IMR-90 (cell line): ENCODE data around the gene TBC1D24. TPM values are rescaled to one million over a fixed set of nuclear protein-coding genes. Genes with fewer than 3 reads are reported as not detected.

ENCODE experiments used
- ATAC-seq: fragments of 200-7000 bp; cut with Tn5 transposase; 2 replicates; pipeline ENCODE4 v1.9.1; 2020; ENCODE audit warnings: low read depth, mild to moderate bottlenecking, moderate library complexity
- BruUV-seq: library from RNA; stranded (reverse); fragments of 400-500 nt; replicated peaks from 2 replicates; lab custom pipeline; 2021; lab: Mats Ljungman, UMichigan
- CTCF ChIA-PET: fragments of 300-600 bp; formaldehyde crosslinking; extraction: SDS; loops from one replicate; lab custom pipeline; 2021; ENCODE audit warnings: antibody characterized with exemption; lab: Yijun Ruan, JAX
- POLR2A ChIA-PET: fragments of 300-600 bp; sonication (Branson Sonifier 250); formaldehyde crosslinking; loops from one replicate; lab custom pipeline; 2022; ENCODE audit warnings: antibody characterized with exemption; ENCODE audit not compliant: unreplicated experiment; lab: Charles Lee
- DNase-seq: peaks from one replicate; pipeline ENCODE4 v3.0.0; 2013
- H2AFZ ChIP-seq: replicated peaks from 2 replicates; pipeline ENCODE3; 2013; ENCODE audit warnings: low read length, mild to moderate bottlenecking; ENCODE audit not compliant: poor library complexity
- H2AK5ac ChIP-seq: 2 replicates; pipeline ENCODE4 v1.6.1; 2013; ENCODE audit warnings: low read depth, low read length, inconsistent platforms
- H2AK9ac ChIP-seq: replicated peaks from 2 replicates; pipeline ENCODE3; 2013; ENCODE audit warnings: mild to moderate bottlenecking, low read depth, low read length, moderate library complexity; ENCODE audit not compliant: poor library complexity
- H2BK120ac ChIP-seq: 2 replicates; pipeline ENCODE4 v1.6.1; 2013; ENCODE audit warnings: low read depth, low read length, inconsistent platforms
- H2BK15ac ChIP-seq: 3 replicates; pipeline ENCODE4 v1.6.1; 2013; ENCODE audit warnings: low read depth, low read length, inconsistent platforms
- H2BK20ac ChIP-seq: 2 replicates; pipeline ENCODE4 v1.6.1; 2013; ENCODE audit warnings: low read depth, mild to moderate bottlenecking, inconsistent platforms, low read length, moderate library complexity
- H2BK5ac ChIP-seq: 2 replicates; pipeline ENCODE4 v1.6.1; 2013; ENCODE audit warnings: mild to moderate bottlenecking, low read depth, low read length, inconsistent platforms; ENCODE audit not compliant: poor library complexity, severe bottlenecking
- H3K14ac ChIP-seq: replicated peaks from 2 replicates; pipeline ENCODE4 v1.6.1; 2013; ENCODE audit warnings: low read depth, low read length, inconsistent platforms
- H3K18ac ChIP-seq: 2 replicates; pipeline ENCODE4 v1.6.1; 2013; ENCODE audit warnings: low read depth, low read length, control low read depth
- H3K23ac ChIP-seq: 2 replicates; pipeline ENCODE4 v1.6.1; 2013; ENCODE audit warnings: low read depth, low read length, inconsistent platforms
- H3K27ac ChIP-seq: 2 replicates; pipeline ENCODE4 v1.5.1; 2013; ENCODE audit warnings: mild to moderate bottlenecking, control low read depth, low read length; ENCODE audit not compliant: insufficient read depth
- H3K27me3 ChIP-seq: 2 replicates; pipeline ENCODE4 v1.6.1; 2013; ENCODE audit warnings: low read length; ENCODE audit not compliant: control insufficient read depth, insufficient read depth
- H3K36me3 ChIP-seq: 2 replicates; pipeline ENCODE4 v1.6.1; 2013; ENCODE audit warnings: low read length, mixed read lengths; ENCODE audit not compliant: control insufficient read depth, insufficient read depth
- H3K4ac ChIP-seq: 2 replicates; pipeline ENCODE4 v1.6.1; 2013; ENCODE audit warnings: low read depth, low read length, inconsistent platforms
- H3K4me1 ChIP-seq: 2 replicates; pipeline ENCODE4 v1.6.1; 2013; ENCODE audit warnings: low read length, mixed read lengths; ENCODE audit not compliant: control insufficient read depth, insufficient read depth
- H3K4me2 ChIP-seq: 2 replicates; pipeline ENCODE4 v1.6.1; 2013; ENCODE audit warnings: low read depth, mild to moderate bottlenecking, control low read depth, low read length, moderate library complexity
- H3K4me3 ChIP-seq: 2 replicates; pipeline ENCODE4 v1.5.1; 2013; ENCODE audit warnings: low read depth, mild to moderate bottlenecking, control low read depth, low read length, moderate library complexity; ENCODE audit not compliant: insufficient read depth
- H3K56ac ChIP-seq: 2 replicates; pipeline ENCODE4 v1.6.1; 2013; ENCODE audit warnings: low read length, inconsistent platforms; ENCODE audit not compliant: insufficient read depth; ENCODE audit errors: extremely low read depth
- H3K79me1 ChIP-seq, 2 experiments: 2 replicates each; pipeline ENCODE4 v1.6.1; 2013; ENCODE audit warnings: low read length in 2 of 2, inconsistent platforms in 1 of 2, low read depth in 1 of 2
- H3K9ac ChIP-seq: 2 replicates; pipeline ENCODE4 v1.6.1; 2013; ENCODE audit warnings: low read depth, low read length, control low read depth
- H3K9me1 ChIP-seq: 2 replicates; pipeline ENCODE4 v1.6.1; 2013; ENCODE audit warnings: low read length, inconsistent platforms; ENCODE audit not compliant: insufficient read depth
- H3K9me3 ChIP-seq: 2 replicates; pipeline ENCODE4 v1.6.1; 2013; ENCODE audit warnings: low read length; ENCODE audit not compliant: control insufficient read depth, insufficient read depth
- H4K20me1 ChIP-seq: 2 replicates; pipeline ENCODE4 v1.6.1; 2013; ENCODE audit warnings: low read length, inconsistent platforms; ENCODE audit not compliant: insufficient read depth
- H4K5ac ChIP-seq: 2 replicates; pipeline ENCODE4 v1.6.1; 2013; ENCODE audit warnings: mild to moderate bottlenecking, low read depth, low read length, control low read depth
- H4K8ac ChIP-seq, 2 experiments: 2 replicates each; pipeline ENCODE4 v1.6.1; 2013; ENCODE audit warnings: low read depth in 2 of 2, low read length in 2 of 2, control low read depth in 1 of 2, inconsistent platforms in 1 of 2
- H4K91ac ChIP-seq: 2 replicates; pipeline ENCODE4 v1.6.1; 2013; ENCODE audit warnings: low read depth, low read length, inconsistent platforms; ENCODE audit not compliant: insufficient read depth
- BHLHE40 ChIP-seq: fragments of 150-350 bp; IDR thresholded peaks from 2 replicates; pipeline ENCODE4 v1.6.1; 2016; ENCODE audit warnings: mild to moderate bottlenecking, low read depth, low read length
- CHD1 ChIP-seq: IDR thresholded peaks from 2 replicates; pipeline ENCODE4 v1.6.1; 2012; ENCODE audit warnings: low read depth, low read length, improper control_type of control experiment
- FOS ChIP-seq: fragments of 150-350 bp; IDR thresholded peaks from 2 replicates; pipeline ENCODE4 v1.6.1; 2016; ENCODE audit warnings: low read depth, low read length
- MAZ ChIP-seq: IDR thresholded peaks from 2 replicates; pipeline ENCODE4 v1.6.1; 2012; ENCODE audit warnings: low read depth, mild to moderate bottlenecking, low read length, improper control_type of control experiment, moderate library complexity, borderline replicate concordance
- WGBS, 2 experiments: methylation state at CpG; one replicate each; pipeline versions ENCODE4 v1.1.5 to v1.1.7; 2013; ENCODE audit warnings: missing lambda C conversion rate in 2 of 2; ENCODE audit not compliant: insufficient read length in 1 of 2; ENCODE audit errors: extremely low coverage in 2 of 2; 5-methylcytosine and 5-hydroxymethylcytosine counted together
- dilution Hi-C: fragments of 300-500 bp; cut with HindIII; formaldehyde crosslinking; loops from one replicate; pipeline ENCODE4 v1.14.3; 2018; ENCODE audit warnings: low sequenced_read_pairs; ENCODE audit not compliant: unreplicated experiment
- in situ Hi-C: fragments of 300-500 bp; cut with MboI; formaldehyde crosslinking; loops from 3 replicates; pipeline ENCODE4 v1.14.3; 2019; ENCODE audit warnings: low sequenced_read_pairs, inconsistent platforms, mixed read lengths
- intact Hi-C: fragments of 100-400 bp; cut with micrococcal nuclease; formaldehyde crosslinking; loops from 2 replicates; pipeline ENCODE4 v1.10.0; 2022
- polyA plus RNA-seq, 3 experiments: library from polyadenylated mRNA; depleted of rRNA; stranded (reverse); fragments of >200 nt; gene quantifications; 2 replicates each; pipeline ENCODE4 v1.2.3, GENCODE V29; 2012; ENCODE audit warnings: low replicate concordance in 1 of 3
- total RNA-seq: library from RNA; depleted of rRNA; stranded (reverse); fragments of >200 nt; gene quantifications from 2 replicates; pipeline ENCODE4 v1.2.3, GENCODE V29; 2012
- TF ChIP-seq, protein P1 (sequence below): conservative IDR thresholded peaks from 2 replicates; pipeline ENCODE4 v1.5.1; 2012; ENCODE audit warnings: mild to moderate bottlenecking, low read depth, low read length, improper control_type of control experiment

Gene TBC1D24
- total and polyA plus RNA-seq, 2 of the 4 experiments (the other 2 are of a cell fraction): 7.5 to 13.4 TPM

DNA sequence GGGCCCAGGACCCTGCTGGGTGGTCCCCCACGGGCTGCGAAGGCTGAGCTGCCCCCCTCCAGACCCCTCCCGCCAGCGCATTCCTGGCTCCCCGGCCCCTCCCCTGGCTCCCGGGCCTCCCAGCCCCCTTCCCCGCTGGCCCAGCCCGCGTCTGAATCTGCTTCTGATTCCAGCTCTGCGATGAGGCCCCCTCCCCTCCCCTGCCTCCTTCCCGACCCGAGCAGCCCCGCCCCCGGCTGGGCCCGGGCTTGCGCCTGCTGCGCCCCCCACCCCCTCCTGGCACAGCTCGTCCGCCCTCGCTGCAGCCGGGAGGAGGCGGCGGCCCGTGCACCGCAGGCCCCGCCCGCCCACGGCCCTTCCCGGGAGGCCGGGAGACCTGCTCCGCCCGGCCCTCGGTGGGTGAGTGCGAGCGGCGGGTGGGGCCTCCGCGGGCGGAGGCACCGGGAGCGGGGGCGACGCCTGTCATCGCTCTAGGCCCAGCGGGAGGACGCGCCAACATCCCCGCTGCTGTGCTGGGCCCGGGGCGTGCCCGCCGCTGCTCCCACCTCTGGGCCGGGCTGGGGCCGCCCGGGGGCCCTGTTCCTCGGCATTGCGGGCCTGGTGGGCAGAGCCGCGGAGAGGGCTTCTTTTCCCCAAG is 3.8 kb upstream of the TBC1D24 start, which contains the start of gene NTN3:
Gene NTN3, plus strand, starts transcription at position 282 of the 637 bp plus-strand sequence. CDS start 405 bp downstream, outside the sequence.
- no peak within 1 kb of the TSS for H3K18ac ChIP-seq
- peak within 1 kb of the TSS; percentile 57 for H3K4me2 ChIP-seq
- H3K56ac ChIP-seq: no peak within 1 kb of the TSS
- H2AK5ac ChIP-seq: peak within 1 kb of the TSS; percentile 0; the same call in 1 of the 2 replicates
- no peak within 1 kb of the TSS for H2BK5ac ChIP-seq
- TF ChIP-seq, protein P1, sequence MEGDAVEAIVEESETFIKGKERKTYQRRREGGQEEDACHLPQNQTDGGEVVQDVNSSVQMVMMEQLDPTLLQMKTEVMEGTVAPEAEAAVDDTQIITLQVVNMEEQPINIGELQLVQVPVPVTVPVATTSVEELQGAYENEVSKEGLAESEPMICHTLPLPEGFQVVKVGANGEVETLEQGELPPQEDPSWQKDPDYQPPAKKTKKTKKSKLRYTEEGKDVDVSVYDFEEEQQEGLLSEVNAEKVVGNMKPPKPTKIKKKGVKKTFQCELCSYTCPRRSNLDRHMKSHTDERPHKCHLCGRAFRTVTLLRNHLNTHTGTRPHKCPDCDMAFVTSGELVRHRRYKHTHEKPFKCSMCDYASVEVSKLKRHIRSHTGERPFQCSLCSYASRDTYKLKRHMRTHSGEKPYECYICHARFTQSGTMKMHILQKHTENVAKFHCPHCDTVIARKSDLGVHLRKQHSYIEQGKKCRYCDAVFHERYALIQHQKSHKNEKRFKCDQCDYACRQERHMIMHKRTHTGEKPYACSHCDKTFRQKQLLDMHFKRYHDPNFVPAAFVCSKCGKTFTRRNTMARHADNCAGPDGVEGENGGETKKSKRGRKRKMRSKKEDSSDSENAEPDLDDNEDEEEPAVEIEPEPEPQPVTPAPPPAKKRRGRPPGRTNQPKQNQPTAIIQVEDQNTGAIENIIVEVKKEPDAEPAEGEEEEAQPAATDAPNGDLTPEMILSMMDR: no peak
- TF ChIP-seq MAZ: peak; percentile 51; the same call in 1 of the 2 replicates
- no peak for TF ChIP-seq BHLHE40
- TF ChIP-seq FOS: no peak
- TF ChIP-seq CHD1: no peak
- peaks cover 24% of the 10 kb centered on the region for H3K4me1 ChIP-seq
- DNase-seq (no peak), ATAC-seq (peak; percentile 2)
- peak within 1 kb of the TSS in 1 of 2 experiments; percentile 6; a peak in 1 of 4 replicates for H4K8ac ChIP-seq
- peaks cover 10 to 33% of the 10 kb centered on the region in 2 experiments; a peak in 2 of 4 replicates for H3K79me1 ChIP-seq
- ChIA-PET POLR2A (interaction anchor here (0.6 to 1.0 kb wide), 2 partner anchors 17 to 41 kb away, joined by 3 to 8 read pairs; no protein-coding TSS in a partner anchor), CTCF (no interaction called here)
- H2BK120ac ChIP-seq: no peak within 1 kb of the TSS
- no peak within 1 kb of the TSS for H2BK15ac ChIP-seq
- H3K14ac ChIP-seq: peak within 1 kb of the TSS; percentile 66; the same call in 1 of the 2 replicates
- no peaks in the 10 kb centered on the region for H3K36me3 ChIP-seq
- in situ Hi-C loops: no loop called here
- no TSS peak for BruUV-seq
- H2AFZ ChIP-seq: peak within 1 kb of the TSS; percentile 78
- peak within 1 kb of the TSS; percentile 88 for H2AK9ac ChIP-seq
- H2BK20ac ChIP-seq: no peak within 1 kb of the TSS
- H4K91ac ChIP-seq: peak within 1 kb of the TSS; percentile 17; the same call in 1 of the 2 replicates
- H3K27me3 ChIP-seq: no peaks in the 10 kb centered on the region; the same call in 1 of the 2 replicates
- H3K9me1 ChIP-seq: peaks cover 8% of the 10 kb centered on the region
- intact Hi-C loops: no loop called here
- no peaks in the 10 kb centered on the region for H3K9me3 ChIP-seq
- H3K23ac ChIP-seq: peak within 1 kb of the TSS; percentile 24; the same call in 1 of the 2 replicates
- peak within 1 kb of the TSS; percentile 25; the same call in 1 of the 2 replicates for H4K5ac ChIP-seq
- H3K4ac ChIP-seq: 0 out of 2 replicates have a peak within 1 kb of the TSS, but pooled peaks have one; percentile 7
- dilution Hi-C loops: no loop called here
- H4K20me1 ChIP-seq: peaks cover 10% of the 10 kb centered on the region
- no peak within 1 kb of the TSS for H3K9ac ChIP-seq
- peak within 1 kb of the TSS; percentile 27 for H3K4me3 ChIP-seq
- WGBS, 2 experiments: 4% methylated on average over 26 of the region's 59 CpGs; no CpG with 5 or more reads in 1 of the 2 experiments
- H3K27ac ChIP-seq: no peak within 1 kb of the TSS
